Thyroid gland (tissue), 4 donors: ENCODE results near the gene COX7A2. TPM values are rescaled to one million over a fixed set of nuclear protein-coding genes. Genes with fewer than 3 reads are reported as not detected.
A peak's percentile ranks its signal among the peaks of the same experiment; 100 is the strongest.

Source experiments
- DNase-seq, 2 donors: peaks; one replicate each; pipeline ENCODE4 v3.0.0-alpha.2; 2019
- H3K27ac ChIP-seq, 3 donors: fragments of 200-600 bp; sonication (generic); 1 replicate in 2 of 3; 2 replicates in 1 of 3; pipeline ENCODE4 v1.5.1; 2016 to 2019; ENCODE audit warnings: mild to moderate bottlenecking in 1 of 3, moderate library complexity in 1 of 3
- H3K27me3 ChIP-seq: fragments of 200-600 bp; sonication (generic); one replicate; pipeline ENCODE4 v1.5.1; 2019
- H3K36me3 ChIP-seq, 2 donors: fragments of 200-600 bp; sonication (generic); one replicate each; pipeline ENCODE4 v1.5.1; 2016 to 2019
- H3K4me1 ChIP-seq, 2 donors: fragments of 200-600 bp; sonication (generic); one replicate each; pipeline ENCODE4 v1.5.1; 2017 to 2019
- H3K4me3 ChIP-seq, 3 donors: fragments of 200-600 bp; sonication (generic); replicated peaks in 1 of 3; 1 replicate in 2 of 3; 2 replicates in 1 of 3; pipeline ENCODE4 v1.5.1; 2016; ENCODE audit warnings: mild to moderate bottlenecking in 1 of 3
- H3K9me3 ChIP-seq: fragments of 200-600 bp; sonication (generic); one replicate; pipeline ENCODE4 v1.5.1; 2017
- CTCF ChIP-seq, 6 experiments: fragments of 200-600 bp in 3 of 6; fragments of 450-650 bp in 3 of 6; sonication (generic) in 3 of 6; IDR thresholded peaks; one replicate each; pipeline ENCODE4 v1.5.1; 2016 to 2019; ENCODE audit warnings: antibody characterized with exemption in 6 of 6, mild to moderate bottlenecking in 2 of 6, inconsistent platforms in 1 of 6, moderate library complexity in 1 of 6
- POLR2A ChIP-seq, 2 donors: fragments of 450-650 bp; IDR thresholded peaks; one replicate each; pipeline ENCODE4 v1.6.1; 2017; ENCODE audit warnings: antibody characterized with exemption in 2 of 2, mild to moderate bottlenecking in 2 of 2, moderate library complexity in 1 of 2
- WGBS, 2 donors: methylation state at CpG; one replicate each; pipeline ENCODE4 v1.1.5; 2017; 5-methylcytosine and 5-hydroxymethylcytosine counted together
- intact Hi-C: fragments of 100-400 bp; cut with DNase I; formaldehyde crosslinking; loops from one replicate; pipeline ENCODE4 v1.15.1; 2023
- total RNA-seq, 4 donors: library from RNA; depleted of rRNA; stranded (reverse); fragments of >200 nt; gene quantifications; one replicate each; pipeline ENCODE4 v1.2.3, GENCODE V29; 2016

The COX7A2 gene
- total RNA-seq, 4 donors from 2014 or later, result 136 to 578 (median 341) TPM

GRCh38 chr6:75278474-75279077 lies 35.0 kb upstream of the COX7A2 start:
- no peaks in the 10 kb centered on the region for H3K9me3 ChIP-seq
- H3K36me3 ChIP-seq, result no peaks in the 10 kb centered on the region
- DNase-seq, result no peak
- H3K27me3 ChIP-seq, result no peaks in the 10 kb centered on the region
- H3K4me1 ChIP-seq, result peaks cover 46 to 56% of the 10 kb centered on the region in 2 donors
- no peak overlapping the region for H3K4me3 ChIP-seq
- intact Hi-C loops, result no loop called here
- H3K27ac ChIP-seq, result no peak overlapping the region
- WGBS, 2 donors, result 61 to 71% methylated on average over 4 of the region's 4 CpGs
- TF ChIP-seq POLR2A (IDR thresholded peaks at IDR 0.05) (no peak), CTCF (IDR thresholded peaks at IDR 0.05) (no peak)

GRCh38 chr6:75275067-75275466 lies 31.5 kb upstream of the COX7A2 start:
- intact Hi-C loops, result no loop called here
- peaks cover 25 to 46% of the 10 kb centered on the region in 2 donors for H3K4me1 ChIP-seq

GRCh38 chr6:75273009-75273408 lies 29.4 kb upstream of the COX7A2 start:
- intact Hi-C loops, result no loop called here

More at GRCh38 chr6:75275067-75275466, 31.5 kb upstream of the COX7A2 start:
- H3K9me3 ChIP-seq, result no peaks in the 10 kb centered on the region
- H3K36me3 ChIP-seq, result no peaks in the 10 kb centered on the region
- DNase-seq, result no peak
- H3K27ac ChIP-seq, result no peak overlapping the region
- no peaks in the 10 kb centered on the region for H3K27me3 ChIP-seq
- no peak for TF ChIP-seq CTCF (IDR thresholded peaks at IDR 0.05)
- TF ChIP-seq POLR2A (IDR thresholded peaks at IDR 0.05), result no peak
- H3K4me3 ChIP-seq, result no peak overlapping the region

GRCh38 chr6:75272145-75272840 lies 28.7 kb upstream of the COX7A2 start:
- intact Hi-C loops, result no loop called here
- H3K27me3 ChIP-seq, result no peaks in the 10 kb centered on the region
- peak in 1 of 2 donors; percentile 24 for DNase-seq
- no peak overlapping the region for H3K4me3 ChIP-seq
- H3K4me1 ChIP-seq, result peaks cover 9 to 35% of the 10 kb centered on the region in 2 donors
- H3K36me3 ChIP-seq, result no peaks in the 10 kb centered on the region
- no peaks in the 10 kb centered on the region for H3K9me3 ChIP-seq
- peak overlapping the region in 2 of 3 donors; percentile 3 to 12 for H3K27ac ChIP-seq
- TF ChIP-seq CTCF (IDR thresholded peaks at IDR 0.05), result no peak
- TF ChIP-seq POLR2A (IDR thresholded peaks at IDR 0.05), result no peak
- 90 to 92% methylated on average over 5 of the region's 5 CpGs for WGBS, 2 donors

More at GRCh38 chr6:75273009-75273408, 29.4 kb upstream of the COX7A2 start:
- H3K9me3 ChIP-seq, result no peaks in the 10 kb centered on the region
- TF ChIP-seq POLR2A (IDR thresholded peaks at IDR 0.05) (no peak), CTCF (IDR thresholded peaks at IDR 0.05) (no peak)
- no peak overlapping the region for H3K4me3 ChIP-seq
- WGBS, 2 donors, result 90 to 93% methylated on average over 4 of the region's 4 CpGs
- H3K27ac ChIP-seq, result no peak overlapping the region
- peaks cover 12 to 33% of the 10 kb centered on the region in 2 donors for H3K4me1 ChIP-seq
- no peak for DNase-seq
- no peaks in the 10 kb centered on the region for H3K27me3 ChIP-seq
- H3K36me3 ChIP-seq, result no peaks in the 10 kb centered on the region

GRCh38 chr6:75268988-75269354 lies 25.4 kb upstream of the COX7A2 start:
- 91 to 95% methylated on average over 4 of the region's 4 CpGs for whole genome bisulfite sequencing, 2 donors
- no peak overlapping the region for H3K27ac ChIP-seq
- H3K27me3 ChIP-seq, result no peaks in the 10 kb centered on the region
- no peak for TF ChIP-seq CTCF (IDR thresholded peaks at IDR 0.05)
- DNase-seq, result no peak
- H3K4me3 ChIP-seq, result no peak overlapping the region
- H3K4me1 ChIP-seq, result peaks cover 19 to 26% of the 10 kb centered on the region in 2 donors
- peaks cover 0 to 4% of the 10 kb centered on the region in 2 donors for H3K36me3 ChIP-seq
- H3K9me3 ChIP-seq, result no peaks in the 10 kb centered on the region
- intact Hi-C loops, result loop anchor here (10.0 kb wide), 1 partner anchor 256 kb away; no protein-coding TSS in a partner anchor
